ENCODE data around the gene CLMP. TPM values are rescaled to one million over a fixed set of nuclear protein-coding genes. Genes with fewer than 3 reads are reported as not detected.
A peak's percentile ranks its signal among the peaks of the same experiment; 100 is the strongest.

The CLMP gene
- total and polyA plus RNA-seq, 2 experiments from 2014 or later: 7.1 to 18.4 TPM

- TF ChIP-seq CTCF (conservative IDR thresholded peaks at IDR 0.05; ENCODE audit: low read depth in 2 of 2): no peak
Observed at GRCh38 chr11:123170929-123171328, 24.1 kb downstream of the CLMP start (continued).

DNA sequence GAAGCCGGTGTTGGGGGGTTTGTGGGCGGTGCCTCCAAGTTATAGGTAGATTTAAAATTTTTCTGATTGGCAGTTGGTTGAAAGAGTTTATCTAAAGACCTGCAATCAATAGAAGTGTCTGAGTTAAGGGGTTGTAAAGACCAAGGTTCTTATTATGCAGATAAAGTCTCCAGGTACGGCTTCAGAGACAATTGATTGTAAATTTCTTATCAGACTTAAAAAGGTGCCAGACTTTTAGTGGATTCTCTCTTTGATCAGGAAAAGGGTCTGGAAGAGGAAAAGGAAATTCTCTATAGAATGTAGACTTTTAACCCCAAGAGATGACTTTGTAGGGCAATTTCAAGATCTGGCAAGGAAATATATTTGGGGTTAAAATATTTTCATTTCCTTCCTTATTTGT lies 25.2 kb downstream of the CLMP start:
- Histone ChIP-seq H4K20me1 (replicated peaks; ENCODE audit: insufficient read depth) (no peaks in the 10 kb centered on the region), H3K9me2 (ENCODE audit: insufficient read depth) (no peaks in the 10 kb centered on the region), H3K27ac (ENCODE audit: low read depth) (no peak overlapping the region), H3K27me3 (ENCODE audit: insufficient read depth) (no peaks in the 10 kb centered on the region), H3K79me2 (replicated peaks; ENCODE audit: insufficient read depth) (no peaks in the 10 kb centered on the region), H3K36me3 (ENCODE audit: insufficient read depth) (no peaks in the 10 kb centered on the region), H3K4me2 (0 out of 2 replicates have a peak overlapping the region, but pooled peaks have one; percentile 48), H3K4me3 (no peak overlapping the region), H3F3A (replicated peaks; ENCODE audit: low read depth) (no peaks in the 10 kb centered on the region), H2AFZ (no peak overlapping the region), H3K4me1 (ENCODE audit: insufficient read depth) (peaks cover 32% of the 10 kb centered on the region)
- Mint-ChIP-seq H3K36me3 (ENCODE audit: low read depth) (no peaks in the 10 kb centered on the region; the same call in 1 of the 3 replicates), H3K9me3 (no peaks in the 10 kb centered on the region), H3K4me3 (no peak overlapping the region), H3K4me1 (peaks cover 37% of the 10 kb centered on the region), H3K27ac (no peak overlapping the region), H3K27me3 (ENCODE audit: insufficient read depth, low read depth, poor library complexity) (no peaks in the 10 kb centered on the region)
- TF ChIP-seq CTCF (conservative IDR thresholded peaks at IDR 0.05; ENCODE audit: low read depth in 2 of 2) (no peak), NANOG (IDR thresholded peaks at IDR 0.05; ENCODE audit: borderline replicate concordance) (no peak), ZNF114 (CRISPR knock-in tag; IDR thresholded peaks at IDR 0.05) (no peak), POLR2AphosphoS5 (IDR thresholded peaks at IDR 0.05; ENCODE audit: low read depth) (no peak), STAT1 (IDR thresholded peaks at IDR 0.05; ENCODE audit: unreplicated experiment) (no peak), JUNB (IDR thresholded peaks at IDR 0.05; ENCODE audit: unreplicated experiment) (no peak), ETS1 (IDR thresholded peaks at IDR 0.05) (no peak), EZH2 (IDR thresholded peaks at IDR 0.05; ENCODE audit: low read depth, unreplicated experiment) (no peak), CREB1 (CRISPR knock-in tag; IDR thresholded peaks at IDR 0.05; ENCODE audit: low read depth) (no peak), EZH2phosphoT487 (IDR thresholded peaks at IDR 0.05; ENCODE audit: unreplicated experiment) (no peak)
- TF ChIP-seq, protein P1, sequence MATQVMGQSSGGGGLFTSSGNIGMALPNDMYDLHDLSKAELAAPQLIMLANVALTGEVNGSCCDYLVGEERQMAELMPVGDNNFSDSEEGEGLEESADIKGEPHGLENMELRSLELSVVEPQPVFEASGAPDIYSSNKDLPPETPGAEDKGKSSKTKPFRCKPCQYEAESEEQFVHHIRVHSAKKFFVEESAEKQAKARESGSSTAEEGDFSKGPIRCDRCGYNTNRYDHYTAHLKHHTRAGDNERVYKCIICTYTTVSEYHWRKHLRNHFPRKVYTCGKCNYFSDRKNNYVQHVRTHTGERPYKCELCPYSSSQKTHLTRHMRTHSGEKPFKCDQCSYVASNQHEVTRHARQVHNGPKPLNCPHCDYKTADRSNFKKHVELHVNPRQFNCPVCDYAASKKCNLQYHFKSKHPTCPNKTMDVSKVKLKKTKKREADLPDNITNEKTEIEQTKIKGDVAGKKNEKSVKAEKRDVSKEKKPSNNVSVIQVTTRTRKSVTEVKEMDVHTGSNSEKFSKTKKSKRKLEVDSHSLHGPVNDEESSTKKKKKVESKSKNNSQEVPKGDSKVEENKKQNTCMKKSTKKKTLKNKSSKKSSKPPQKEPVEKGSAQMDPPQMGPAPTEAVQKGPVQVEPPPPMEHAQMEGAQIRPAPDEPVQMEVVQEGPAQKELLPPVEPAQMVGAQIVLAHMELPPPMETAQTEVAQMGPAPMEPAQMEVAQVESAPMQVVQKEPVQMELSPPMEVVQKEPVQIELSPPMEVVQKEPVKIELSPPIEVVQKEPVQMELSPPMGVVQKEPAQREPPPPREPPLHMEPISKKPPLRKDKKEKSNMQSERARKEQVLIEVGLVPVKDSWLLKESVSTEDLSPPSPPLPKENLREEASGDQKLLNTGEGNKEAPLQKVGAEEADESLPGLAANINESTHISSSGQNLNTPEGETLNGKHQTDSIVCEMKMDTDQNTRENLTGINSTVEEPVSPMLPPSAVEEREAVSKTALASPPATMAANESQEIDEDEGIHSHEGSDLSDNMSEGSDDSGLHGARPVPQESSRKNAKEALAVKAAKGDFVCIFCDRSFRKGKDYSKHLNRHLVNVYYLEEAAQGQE (IDR thresholded peaks at IDR 0.05; ENCODE audit: unreplicated experiment): no peak
- ATAC-seq: no peak
- no peak for DNase-seq (ENCODE audit: low spot score)
